ENCODE results near the gene PTEN. TPM values are rescaled to one million over a fixed set of nuclear protein-coding genes. Genes with fewer than 3 reads are reported as not detected.
"Not testable (repeated sequence)": the region's sequence is repeated elsewhere in the genome, so short reads cannot be mapped to it uniquely, and the experiment has no call there.

Gene PTEN
- total and polyA plus RNA-seq, 9 of the 15 experiments (the other 6 are each of a cell fraction or from before 2014, with no cell fraction given), result 8.4 to 56.9 (median 22.2) TPM

DNA sequence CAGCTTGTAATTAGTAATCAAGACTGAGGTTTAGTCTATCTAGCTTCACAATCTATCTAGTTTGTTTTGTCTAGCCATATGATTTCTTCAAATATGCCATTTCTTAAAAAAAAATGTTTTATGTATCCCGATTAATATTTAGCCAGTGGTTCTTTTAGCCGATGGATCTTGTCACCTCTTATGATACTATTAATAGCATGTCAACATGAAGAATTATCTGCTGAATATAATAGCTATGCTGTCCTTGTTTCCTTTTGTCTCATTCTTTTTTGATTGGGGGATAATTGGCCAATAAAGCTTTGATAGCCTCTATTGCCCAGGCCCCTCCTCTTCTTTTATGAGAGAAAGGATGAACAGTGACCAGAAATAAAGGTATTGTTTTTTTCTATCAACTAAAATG, 32.8 kb downstream of the PTEN start:
- 94% methylated on average over 2 of the region's 2 CpGs for WGBS (ENCODE audit: insufficient coverage, low coverage, missing lambda C conversion rate)

GRCh38 chr10:87897957-87898356, 34.5 kb downstream of the PTEN start:
- H3K9me3 ChIP-seq (replicated peaks; ENCODE audit: control insufficient read depth, insufficient read depth, low read depth, low read length); in situ Hi-C loops (cut with MboI); ATAC-seq; H2AFZ ChIP-seq (ENCODE audit: low read depth, low read length); H3K36me3 ChIP-seq (ENCODE audit: control insufficient read depth, insufficient read depth, low read length); H3K9me1 ChIP-seq (ENCODE audit: control insufficient read depth, insufficient read depth, low read length); CTCF ChIA-PET (ENCODE audit: low intra/inter-chr PET ratio); intact Hi-C loops (cut with micrococcal nuclease); FAIRE-seq; H3K27ac ChIP-seq (ENCODE audit: extremely low read depth, low read depth, low read length); H3K4me3 ChIP-seq; BruUV-seq (replicated peaks); H3K79me2 ChIP-seq (ENCODE audit: control insufficient read depth, insufficient read depth, low read length); DNase-seq (ENCODE audit: extremely low read depth in 1 of 4, low spot score in 3 of 4); H3K9ac ChIP-seq (ENCODE audit: insufficient read depth in 1 of 2, low read depth in 2 of 2, low read length in 2 of 2); H4K20me1 ChIP-seq (replicated peaks; ENCODE audit: control insufficient read depth, insufficient read depth, low read length); H3K4me2 ChIP-seq (ENCODE audit: insufficient read depth, low read length); POLR2A ChIA-PET; H3K27me3 ChIP-seq (ENCODE audit: control insufficient read depth in 2 of 2, insufficient read depth in 2 of 2, low read length in 2 of 2); H3K4me1 ChIP-seq (replicated peaks in 1 of 2; ENCODE audit: control insufficient read depth in 2 of 2, insufficient read depth in 2 of 2, low read length in 2 of 2): not testable (repeated sequence)
- peak; percentile 86 for TF ChIP-seq ZNF146 (CRISPR knock-in tag; IDR thresholded peaks at IDR 0.05; ENCODE audit: unreplicated experiment)
- WGBS (ENCODE audit: insufficient coverage, low coverage, missing lambda C conversion rate), result 89% methylated on average over 8 of the region's 8 CpGs

More for the DNA sequence above, 32.8 kb downstream of the PTEN start:
- no peak for ATAC-seq
- Histone ChIP-seq H3K36me3 (ENCODE audit: control insufficient read depth, insufficient read depth, low read length) (no peaks in the 10 kb centered on the region), H3K27ac (ENCODE audit: extremely low read depth, low read depth, low read length) (no peak overlapping the region), H3K9me3 (replicated peaks; ENCODE audit: control insufficient read depth, insufficient read depth, low read depth, low read length) (no peaks in the 10 kb centered on the region), H3K27me3 (ENCODE audit: control insufficient read depth in 2 of 2, insufficient read depth in 2 of 2, low read length in 2 of 2) (no peaks in the 10 kb centered on the region), H3K9ac (ENCODE audit: insufficient read depth in 1 of 2, low read depth in 2 of 2, low read length in 2 of 2) (no peak overlapping the region), H3K79me2 (ENCODE audit: control insufficient read depth, insufficient read depth, low read length) (peaks cover 5% of the 10 kb centered on the region; the same call in 2 of the 3 replicates), H2AFZ (ENCODE audit: low read depth, low read length) (no peak overlapping the region), H4K20me1 (replicated peaks; ENCODE audit: control insufficient read depth, insufficient read depth, low read length) (no peaks in the 10 kb centered on the region), H3K4me1 (replicated peaks in 1 of 2; ENCODE audit: control insufficient read depth in 2 of 2, insufficient read depth in 2 of 2, low read length in 2 of 2) (no peaks in the 10 kb centered on the region), H3K4me2 (ENCODE audit: insufficient read depth, low read length) (no peak overlapping the region), H3K4me3 (no peak overlapping the region), H3K9me1 (ENCODE audit: control insufficient read depth, insufficient read depth, low read length) (no peaks in the 10 kb centered on the region)
- in situ Hi-C loops (cut with MboI) (no loop called here), intact Hi-C loops (cut with micrococcal nuclease) (no loop called here)
- POLR2A ChIA-PET, result no interaction called here
- FAIRE-seq, result no peak
- no TSS peak for BruUV-seq (replicated peaks)
- CTCF ChIA-PET (ENCODE audit: low intra/inter-chr PET ratio), result no interaction called here
- TF ChIP-seq GATA2 (CRISPR knock-in tag; IDR thresholded peaks at IDR 0.05) (no peak), GATAD2A (IDR thresholded peaks at IDR 0.05) (no peak), TAF9B (IDR thresholded peaks at IDR 0.05; ENCODE audit: partially characterized antibody) (no peak), MAFG (tag; conservative IDR thresholded peaks at IDR 0.05) (no peak), DPF2 (IDR thresholded peaks at IDR 0.05) (no peak), RBBP5 (IDR thresholded peaks at IDR 0.05; ENCODE audit: borderline replicate concordance, insufficient read depth, low read length, poor library complexity, severe bottlenecking) (no peak)
- no peak for DNase-seq (ENCODE audit: extremely low read depth in 1 of 4, low spot score in 3 of 4)

- H3K4me3 ChIP-seq; H3K27me3 ChIP-seq (ENCODE audit: control insufficient read depth in 2 of 2, insufficient read depth in 2 of 2, low read length in 2 of 2); H2AFZ ChIP-seq (ENCODE audit: low read depth, low read length); FAIRE-seq; H3K27ac ChIP-seq (ENCODE audit: extremely low read depth, low read depth, low read length); BruUV-seq (replicated peaks); H3K9me1 ChIP-seq (ENCODE audit: control insufficient read depth, insufficient read depth, low read length); ATAC-seq; DNase-seq (ENCODE audit: extremely low read depth in 1 of 4, low spot score in 3 of 4); H3K9me3 ChIP-seq (replicated peaks; ENCODE audit: control insufficient read depth, insufficient read depth, low read depth, low read length); H3K36me3 ChIP-seq (ENCODE audit: control insufficient read depth, insufficient read depth, low read length); H3K4me2 ChIP-seq (ENCODE audit: insufficient read depth, low read length); intact Hi-C loops (cut with micrococcal nuclease); POLR2A ChIA-PET; CTCF ChIA-PET (ENCODE audit: low intra/inter-chr PET ratio); H4K20me1 ChIP-seq (replicated peaks; ENCODE audit: control insufficient read depth, insufficient read depth, low read length); H3K9ac ChIP-seq (ENCODE audit: insufficient read depth in 1 of 2, low read depth in 2 of 2, low read length in 2 of 2); H3K4me1 ChIP-seq (replicated peaks in 1 of 2; ENCODE audit: control insufficient read depth in 2 of 2, insufficient read depth in 2 of 2, low read length in 2 of 2); in situ Hi-C loops (cut with MboI): not testable (repeated sequence)
- H3K79me2 ChIP-seq (ENCODE audit: control insufficient read depth, insufficient read depth, low read length), result peaks cover 12% of the 10 kb centered on the region
- 96% methylated on average over 4 of the region's 8 CpGs for WGBS (ENCODE audit: insufficient coverage, low coverage, missing lambda C conversion rate)
Observed at GRCh38 chr10:87903396-87903795, 40.0 kb downstream of the PTEN start.

Data from K562 (cell line).